DND-41 (cell line): Measurements from ENCODE around the gene NRXN3.

ENCODE experiments used
- ATAC-seq: fragments of 200-7000 bp; cut with Tn5 transposase; 3 replicates; pipeline ENCODE4 v1.9.1; 2021; ENCODE audit warnings: low read depth; ENCODE audit not compliant: insufficient read depth
- DNase-seq: peaks from one replicate; pipeline ENCODE4 v3.0.0-alpha.2; 2020
- H2AFZ ChIP-seq: 2 replicates; pipeline ENCODE4 v1.6.0; 2012; ENCODE audit warnings: low read depth, low read length
- H3K27ac ChIP-seq: 2 replicates; pipeline ENCODE4 v1.5.1; 2012; ENCODE audit warnings: low read length, inconsistent platforms
- H3K27me3 ChIP-seq: fragments of 200-600 bp; sonication (generic); 2 replicates; pipeline ENCODE4 v1.6.0; 2012; ENCODE audit warnings: low read length, mild to moderate bottlenecking, inconsistent platforms; ENCODE audit not compliant: insufficient read depth, poor library complexity
- H3K36me3 ChIP-seq: 2 replicates; pipeline ENCODE4 v1.5.1; 2012; ENCODE audit warnings: low read length, inconsistent platforms; ENCODE audit not compliant: insufficient read depth
- H3K4me1 ChIP-seq: 2 replicates; pipeline ENCODE4 v1.5.1; 2012; ENCODE audit warnings: mild to moderate bottlenecking, low read length; ENCODE audit not compliant: insufficient read depth
- H3K4me2 ChIP-seq: 2 replicates; pipeline ENCODE4 v1.6.0; 2012; ENCODE audit warnings: mild to moderate bottlenecking, moderate library complexity, low read length, inconsistent platforms; ENCODE audit not compliant: insufficient read depth
- H3K4me3 ChIP-seq, 2 experiments: fragments of 200-600 bp in 1 of 2; shearing (Covaris generic) in 1 of 2; 2 replicates each; pipeline ENCODE4 v1.5.1; 2012 to 2016; ENCODE audit warnings: inconsistent platforms in 2 of 2, low read length in 2 of 2, mild to moderate bottlenecking in 2 of 2, low read depth in 1 of 2, moderate library complexity in 1 of 2
- H3K79me2 ChIP-seq: 2 replicates; pipeline ENCODE4 v1.6.0; 2012; ENCODE audit warnings: low read length, inconsistent platforms; ENCODE audit not compliant: insufficient read depth
- H3K9ac ChIP-seq: 2 replicates; pipeline ENCODE4 v1.6.0; 2012; ENCODE audit warnings: low read depth, mild to moderate bottlenecking, inconsistent platforms, low read length, moderate library complexity
- H3K9me3 ChIP-seq: 2 replicates; pipeline ENCODE4 v1.5.1; 2012; ENCODE audit warnings: low read length, moderate library complexity, mild to moderate bottlenecking, inconsistent platforms; ENCODE audit not compliant: insufficient read depth, severe bottlenecking
- H4K20me1 ChIP-seq: 2 replicates; pipeline ENCODE4 v1.6.0; 2012; ENCODE audit warnings: low read length; ENCODE audit not compliant: insufficient read depth
- EZH2 ChIP-seq: IDR thresholded peaks from 3 replicates; pipeline ENCODE4 v1.6.1; 2012; ENCODE audit warnings: borderline replicate concordance, low read depth, mild to moderate bottlenecking, moderate library complexity, low read length, inconsistent platforms; ENCODE audit not compliant: severe bottlenecking
- TF ChIP-seq, protein P1 (sequence below): IDR thresholded peaks from 2 replicates; pipeline ENCODE4 v1.5.1; 2012; ENCODE audit warnings: borderline replicate concordance, low read length, moderate library complexity, mild to moderate bottlenecking; ENCODE audit not compliant: poor library complexity, severe bottlenecking; ENCODE audit errors: extremely low read depth

NRXN3 gene

GRCh38 chr14:78232231-78233000 is 62.2 kb downstream of the NRXN3 start:
- ATAC-seq: no peak
- DNase-seq: no peak
- Histone ChIP-seq H3K9me3 (no peaks in the 10 kb centered on the region), H3K27ac (no peak overlapping the region), H3K4me1 (no peaks in the 10 kb centered on the region), H3K79me2 (no peaks in the 10 kb centered on the region), H4K20me1 (no peaks in the 10 kb centered on the region), H2AFZ (no peak overlapping the region), H3K9ac (no peak overlapping the region), H3K27me3 (no peaks in the 10 kb centered on the region), H3K36me3 (no peaks in the 10 kb centered on the region), H3K4me2 (no peak overlapping the region), H3K4me3 (no peak overlapping the region)
- TF ChIP-seq, protein P1, sequence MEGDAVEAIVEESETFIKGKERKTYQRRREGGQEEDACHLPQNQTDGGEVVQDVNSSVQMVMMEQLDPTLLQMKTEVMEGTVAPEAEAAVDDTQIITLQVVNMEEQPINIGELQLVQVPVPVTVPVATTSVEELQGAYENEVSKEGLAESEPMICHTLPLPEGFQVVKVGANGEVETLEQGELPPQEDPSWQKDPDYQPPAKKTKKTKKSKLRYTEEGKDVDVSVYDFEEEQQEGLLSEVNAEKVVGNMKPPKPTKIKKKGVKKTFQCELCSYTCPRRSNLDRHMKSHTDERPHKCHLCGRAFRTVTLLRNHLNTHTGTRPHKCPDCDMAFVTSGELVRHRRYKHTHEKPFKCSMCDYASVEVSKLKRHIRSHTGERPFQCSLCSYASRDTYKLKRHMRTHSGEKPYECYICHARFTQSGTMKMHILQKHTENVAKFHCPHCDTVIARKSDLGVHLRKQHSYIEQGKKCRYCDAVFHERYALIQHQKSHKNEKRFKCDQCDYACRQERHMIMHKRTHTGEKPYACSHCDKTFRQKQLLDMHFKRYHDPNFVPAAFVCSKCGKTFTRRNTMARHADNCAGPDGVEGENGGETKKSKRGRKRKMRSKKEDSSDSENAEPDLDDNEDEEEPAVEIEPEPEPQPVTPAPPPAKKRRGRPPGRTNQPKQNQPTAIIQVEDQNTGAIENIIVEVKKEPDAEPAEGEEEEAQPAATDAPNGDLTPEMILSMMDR: no peak
- no peak for TF ChIP-seq EZH2

GRCh38 chr14:78238141-78238540 is 68.0 kb downstream of the NRXN3 start:
- Histone ChIP-seq H3K4me3 (no peak overlapping the region), H3K27ac (no peak overlapping the region), H2AFZ (no peak overlapping the region), H3K4me2 (no peak overlapping the region), H3K9me3 (no peaks in the 10 kb centered on the region), H3K79me2 (no peaks in the 10 kb centered on the region), H3K4me1 (no peaks in the 10 kb centered on the region), H3K27me3 (no peaks in the 10 kb centered on the region), H4K20me1 (no peaks in the 10 kb centered on the region), H3K36me3 (no peaks in the 10 kb centered on the region), H3K9ac (no peak overlapping the region)
- ATAC-seq: no peak
- no peak for DNase-seq
- TF ChIP-seq, protein P1: no peak
- no peak for TF ChIP-seq EZH2

- H3K9me3 ChIP-seq: no peaks in the 10 kb centered on the region
- no peaks in the 10 kb centered on the region for H3K4me1 ChIP-seq
- H4K20me1 ChIP-seq: no peaks in the 10 kb centered on the region
- H3K4me3 ChIP-seq: no peak overlapping the region
- ATAC-seq (no peak), DNase-seq (no peak)
- no peak overlapping the region for H2AFZ ChIP-seq
- no peaks in the 10 kb centered on the region for H3K79me2 ChIP-seq
- H3K27me3 ChIP-seq: peaks cover 2% of the 10 kb centered on the region
- H3K9ac ChIP-seq: no peak overlapping the region
- no peak overlapping the region for H3K4me2 ChIP-seq
- H3K36me3 ChIP-seq: no peaks in the 10 kb centered on the region
- TF ChIP-seq, protein P1: no peak
- no peak for TF ChIP-seq EZH2
- H3K27ac ChIP-seq: no peak overlapping the region
These were observed 70.4 kb downstream of the NRXN3 start for GRCh38 chr14:78240567-78240966.
